HG02938 (cell line): ENCODE measurements around the gene CYP2F1.

Experiments used
- ATAC-seq: cut with Tn5 transposase; IDR thresholded peaks from one replicate; pipeline ENCODE4 v1.9.1; 2021; ENCODE audit warnings: mild to moderate bottlenecking, moderate library complexity; ENCODE audit not compliant: unreplicated experiment

CYP2F1 gene

GRCh38 chr19:41175801-41176777 lies 61.9 kb downstream of the CYP2F1 start:
- ATAC-seq: no peak
